Esophagus squamous epithelium (tissue), 5 donors: ENCODE data around the gene CDT1. TPM values are rescaled to one million over a fixed set of nuclear protein-coding genes. Genes with fewer than 3 reads are reported as not detected.

Experiments
- DNase-seq: peaks from one replicate; lab custom pipeline; 2025; lab: John Stamatoyannopoulos, UW
- H3K27ac ChIP-seq, 4 donors: fragments of 200-600 bp; sonication (generic); one replicate each; pipeline ENCODE4 v1.5.1; 2016 to 2019; ENCODE audit warnings: mild to moderate bottlenecking in 1 of 4
- H3K27me3 ChIP-seq, 4 donors: fragments of 200-600 bp; sonication (generic); 1 replicate in 3 of 4; 2 replicates in 1 of 4; pipeline versions ENCODE4 v1.5.1 to v1.6.0; 2017 to 2021; ENCODE audit warnings: antibody characterized with exemption in 1 of 4
- H3K36me3 ChIP-seq, 3 donors: fragments of 200-600 bp; sonication (generic); one replicate each; pipeline ENCODE4 v1.5.1; 2016 to 2019
- H3K4me1 ChIP-seq, 3 donors: fragments of 200-600 bp; sonication (generic); one replicate each; pipeline ENCODE4 v1.5.1; 2017 to 2019
- H3K4me3 ChIP-seq, 4 donors: fragments of 200-600 bp; sonication (generic); 1 replicate in 3 of 4; 2 replicates in 1 of 4; pipeline ENCODE4 v1.5.1; 2016 to 2019; ENCODE audit warnings: mild to moderate bottlenecking in 2 of 4, moderate library complexity in 1 of 4
- H3K9me3 ChIP-seq, 3 donors: fragments of 200-600 bp; sonication (generic); one replicate each; pipeline ENCODE4 v1.5.1; 2016 to 2019
- POLR2A ChIP-seq, 4 donors: fragments of 450-650 bp; IDR thresholded peaks; one replicate each; pipeline ENCODE4 v1.6.1; 2017; ENCODE audit warnings: antibody characterized with exemption in 4 of 4, mild to moderate bottlenecking in 4 of 4, moderate library complexity in 3 of 4
- WGBS, 2 donors: methylation state at CpG; one replicate each; pipeline ENCODE4 v1.1.5; 2018; 5-methylcytosine and 5-hydroxymethylcytosine counted together
- intact Hi-C: fragments of 100-400 bp; cut with DNase I; formaldehyde crosslinking; loops from one replicate; pipeline ENCODE4 v1.15.0; 2022
- total RNA-seq, 4 donors: library from RNA; depleted of rRNA; stranded (reverse); fragments of >200 nt; gene quantifications; one replicate each; pipeline ENCODE4 v1.1.0, GENCODE V29; 2016
- TF ChIP-seq, protein P1 (sequence below), 6 experiments: fragments of 450-650 bp in 4 of 6; fragments of 200-600 bp in 2 of 6; sonication (generic) in 2 of 6; IDR thresholded peaks; one replicate each; pipeline ENCODE4 v1.5.1; 2016 to 2019; ENCODE audit warnings: antibody characterized with exemption in 6 of 6, mild to moderate bottlenecking in 4 of 6, moderate library complexity in 4 of 6
- donor health status: DM: yes; HTN: yes; CAD: no.

The CDT1 gene
- total RNA-seq, 4 donors from 2014 or later = 7.7 to 20.7 (median 11.2) TPM

DNA sequence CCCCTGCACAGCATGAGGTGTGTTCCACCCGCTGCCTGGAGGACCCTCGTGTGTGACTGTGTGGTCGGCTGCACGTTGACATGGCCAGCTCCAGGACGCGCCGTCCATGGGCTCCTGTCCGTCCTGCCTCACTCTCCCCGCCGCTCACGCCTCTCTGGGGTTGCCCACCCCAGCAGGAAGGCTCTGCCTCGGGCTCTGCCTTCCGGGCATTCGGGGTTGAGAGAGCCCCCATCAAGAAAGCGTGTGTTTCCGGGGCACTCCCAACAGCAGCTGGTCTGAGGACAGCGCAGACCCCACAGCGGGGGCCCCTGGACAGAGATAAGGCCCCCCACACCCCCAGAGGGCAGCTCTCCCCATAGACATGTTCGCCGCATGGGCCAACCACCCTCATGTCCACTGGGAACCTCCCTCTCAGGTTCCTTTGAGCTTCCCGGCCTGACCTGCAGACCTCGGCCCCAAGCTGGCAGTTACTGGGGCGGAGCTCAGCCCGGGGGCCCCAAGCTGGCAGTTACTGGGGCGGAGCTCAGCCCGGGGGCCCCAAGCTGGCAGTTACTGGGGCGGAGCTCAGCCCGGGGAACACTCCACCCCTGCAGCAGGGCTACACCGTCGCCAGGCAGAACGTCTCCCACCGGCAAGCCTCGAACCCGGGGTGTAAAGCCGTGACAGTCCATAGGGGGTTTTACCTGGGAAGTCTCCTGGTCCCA, 10.2 kb upstream of the CDT1 start:
- intact Hi-C loops = no loop called here
- TF ChIP-seq, protein P1, sequence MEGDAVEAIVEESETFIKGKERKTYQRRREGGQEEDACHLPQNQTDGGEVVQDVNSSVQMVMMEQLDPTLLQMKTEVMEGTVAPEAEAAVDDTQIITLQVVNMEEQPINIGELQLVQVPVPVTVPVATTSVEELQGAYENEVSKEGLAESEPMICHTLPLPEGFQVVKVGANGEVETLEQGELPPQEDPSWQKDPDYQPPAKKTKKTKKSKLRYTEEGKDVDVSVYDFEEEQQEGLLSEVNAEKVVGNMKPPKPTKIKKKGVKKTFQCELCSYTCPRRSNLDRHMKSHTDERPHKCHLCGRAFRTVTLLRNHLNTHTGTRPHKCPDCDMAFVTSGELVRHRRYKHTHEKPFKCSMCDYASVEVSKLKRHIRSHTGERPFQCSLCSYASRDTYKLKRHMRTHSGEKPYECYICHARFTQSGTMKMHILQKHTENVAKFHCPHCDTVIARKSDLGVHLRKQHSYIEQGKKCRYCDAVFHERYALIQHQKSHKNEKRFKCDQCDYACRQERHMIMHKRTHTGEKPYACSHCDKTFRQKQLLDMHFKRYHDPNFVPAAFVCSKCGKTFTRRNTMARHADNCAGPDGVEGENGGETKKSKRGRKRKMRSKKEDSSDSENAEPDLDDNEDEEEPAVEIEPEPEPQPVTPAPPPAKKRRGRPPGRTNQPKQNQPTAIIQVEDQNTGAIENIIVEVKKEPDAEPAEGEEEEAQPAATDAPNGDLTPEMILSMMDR (IDR thresholded peaks at IDR 0.05) = no peak
- no peak for TF ChIP-seq POLR2A (IDR thresholded peaks at IDR 0.05)
- no peaks in the 10 kb centered on the region for H3K9me3 ChIP-seq
- peaks cover 0 to 55% (median 2%) of the 10 kb centered on the region in 4 donors for H3K27me3 ChIP-seq
- WGBS, 2 donors = 48 to 61% methylated on average over 8 to 12 of the region's 35 CpGs
- no peak overlapping the region for H3K27ac ChIP-seq
- DNase-seq = no peak
- H3K4me3 ChIP-seq = no peak overlapping the region
- no peaks in the 10 kb centered on the region for H3K36me3 ChIP-seq
- peaks cover 0 to 34% (median 0%) of the 10 kb centered on the region in 3 donors for H3K4me1 ChIP-seq

DNA sequence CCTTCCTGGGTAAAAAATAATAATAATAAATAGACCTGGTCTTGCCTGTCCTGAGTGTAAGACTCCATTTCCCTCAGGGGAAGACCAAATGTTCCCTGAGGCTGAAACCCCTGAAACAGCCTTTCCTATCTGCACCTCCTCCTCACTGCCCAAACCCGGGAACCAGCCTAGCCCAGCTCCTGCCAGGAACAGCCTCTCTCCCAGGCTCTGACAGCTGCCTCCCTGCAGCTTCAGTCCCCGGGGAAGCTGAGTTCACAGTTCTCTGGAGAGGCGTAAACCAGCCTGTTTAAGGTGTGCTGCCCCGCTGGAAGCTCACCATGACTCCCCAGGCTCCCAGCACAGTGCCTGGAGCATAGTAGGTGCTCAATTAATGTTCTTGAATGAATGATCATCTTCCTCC, 7.3 kb upstream of the CDT1 start:
- 71% methylated on average over 2 of the region's 4 CpGs; no CpG with 5 or more reads in 1 of the 2 donors for WGBS, 2 donors
- Histone ChIP-seq H3K4me1 (peaks cover 0 to 22% (median 0%) of the 10 kb centered on the region in 3 donors), H3K4me3 (no peak overlapping the region), H3K9me3 (no peaks in the 10 kb centered on the region), H3K36me3 (no peaks in the 10 kb centered on the region), H3K27ac (no peak overlapping the region), H3K27me3 (peaks cover 0 to 39% (median 2%) of the 10 kb centered on the region in 4 donors)
- DNase-seq = no peak
- TF ChIP-seq, protein P1 (IDR thresholded peaks at IDR 0.05) = no peak
- TF ChIP-seq POLR2A (IDR thresholded peaks at IDR 0.05) = no peak
- intact Hi-C loops = no loop called here

DNA sequence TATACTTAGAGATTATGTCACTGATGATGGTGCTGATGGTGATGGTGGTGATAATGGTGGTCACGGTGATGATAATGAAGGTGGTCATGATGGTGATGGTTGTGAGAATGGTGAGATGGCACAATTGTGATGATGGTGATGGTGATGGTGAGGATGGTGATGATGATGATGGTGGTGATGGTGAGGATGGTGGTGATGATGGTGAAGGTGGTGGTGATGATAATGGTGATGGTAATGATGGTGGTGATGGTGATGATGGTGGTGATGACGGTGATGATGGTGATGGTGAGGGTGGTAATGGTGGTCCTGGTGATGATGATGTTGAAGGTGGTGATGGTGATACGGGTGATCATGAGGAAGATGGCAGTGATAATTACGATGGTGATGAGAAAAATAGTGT, 5.5 kb upstream of the CDT1 start:
- no peaks in the 10 kb centered on the region for H3K9me3 ChIP-seq
- DNase-seq = no peak
- WGBS, 2 donors = 79 to 88% methylated on average over 4 of the region's 4 CpGs
- intact Hi-C loops = no loop called here
- no peaks in the 10 kb centered on the region for H3K36me3 ChIP-seq
- no peak overlapping the region for H3K4me3 ChIP-seq
- H3K27ac ChIP-seq = no peak overlapping the region
- peaks cover 0 to 21% (median 3%) of the 10 kb centered on the region in 3 donors for H3K4me1 ChIP-seq
- TF ChIP-seq, protein P1 (IDR thresholded peaks at IDR 0.05) = no peak
- TF ChIP-seq POLR2A (IDR thresholded peaks at IDR 0.05) = no peak
- peaks cover 0 to 21% (median 2%) of the 10 kb centered on the region in 4 donors for H3K27me3 ChIP-seq

DNA sequence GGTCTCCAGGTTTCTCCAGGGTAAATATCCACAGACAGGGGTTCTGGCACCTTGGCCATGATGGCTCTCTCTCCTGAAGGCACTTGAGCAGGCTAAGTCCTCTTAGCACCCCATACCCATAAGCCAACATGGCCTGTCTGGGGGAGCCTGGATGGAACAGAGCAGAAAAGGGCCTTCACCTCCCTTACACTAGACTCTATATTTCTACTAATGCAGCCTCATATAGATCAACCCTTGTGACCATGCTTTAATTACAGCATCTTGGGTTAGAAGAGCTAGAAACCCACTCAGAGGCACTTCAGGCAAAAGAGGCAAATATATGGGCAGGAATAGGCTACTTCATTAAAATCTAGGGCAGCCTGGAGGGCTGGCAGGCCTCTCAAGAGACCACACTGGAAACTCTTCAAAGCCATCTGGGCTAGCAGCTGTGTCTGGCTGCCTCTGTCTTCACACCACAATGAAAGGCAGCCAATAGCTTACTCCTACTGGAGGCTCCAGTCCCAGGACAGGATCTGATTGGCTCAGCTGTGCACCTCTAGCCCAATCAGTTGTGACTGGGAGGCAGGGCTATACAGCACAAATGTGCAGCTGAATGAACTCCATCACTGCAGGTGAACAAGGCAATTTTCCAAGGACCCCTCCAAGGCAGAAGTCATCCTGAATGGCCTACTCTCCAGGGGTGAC, 4.7 kb upstream of the CDT1 start:
- no peak for DNase-seq
- TF ChIP-seq, protein P1 (IDR thresholded peaks at IDR 0.05) = no peak
- no peak for TF ChIP-seq POLR2A (IDR thresholded peaks at IDR 0.05)

More for the DNA sequence above, 4.7 kb upstream of the CDT1 start:
- no peaks in the 10 kb centered on the region for H3K9me3 ChIP-seq
- H3K4me3 ChIP-seq = no peak overlapping the region
- no peaks in the 10 kb centered on the region for H3K36me3 ChIP-seq
- intact Hi-C loops = no loop called here
- peaks cover 2 to 20% (median 4%) of the 10 kb centered on the region in 3 donors for H3K4me1 ChIP-seq
- peaks cover 0 to 13% (median under 1%) of the 10 kb centered on the region in 4 donors for H3K27me3 ChIP-seq
- H3K27ac ChIP-seq = no peak overlapping the region
